Measurements from ENCODE around the gene AOPEP. TPM values are rescaled to one million over a fixed set of nuclear protein-coding genes. Genes with fewer than 3 reads are reported as not detected.

AOPEP gene
- total and polyA plus RNA-seq, 2 donors (not counting 3 experiments of a cell fraction or from before 2014, with no cell fraction given): 20.2 to 41.6 TPM

- no TSS peak for BruUV-seq (replicated peaks)
- Histone ChIP-seq H3K27ac (ENCODE audit: insufficient read depth, low read depth, low read length) (no peak overlapping the region), H3K9me1 (replicated peaks; ENCODE audit: control insufficient read depth, extremely low read depth, insufficient read depth, low read length) (no peaks in the 10 kb centered on the region), H3K4me3 (replicated peaks in 1 of 3; ENCODE audit: insufficient read depth in 1 of 3, low read depth in 1 of 3, low read length in 3 of 3) (no peak overlapping the region), H3K4me2 (ENCODE audit: insufficient read depth, low read length) (no peak overlapping the region), H3K9me3 (replicated peaks; ENCODE audit: control insufficient read depth, insufficient read depth, low read length) (no peaks in the 10 kb centered on the region), H2AFZ (ENCODE audit: low read depth, low read length) (no peak overlapping the region), H3K79me2 (ENCODE audit: control insufficient read depth, insufficient read depth, low read length) (no peaks in the 10 kb centered on the region), H3K27me3 (ENCODE audit: control insufficient read depth in 2 of 2, insufficient read depth in 2 of 2, low read length in 2 of 2) (no peaks in the 10 kb centered on the region), H3K4me1 (ENCODE audit: control insufficient read depth, extremely low read depth, insufficient read depth, low read length) (peaks cover 25% of the 10 kb centered on the region), H4K20me1 (replicated peaks; ENCODE audit: control insufficient read depth, extremely low read depth, insufficient read depth, low read length) (no peaks in the 10 kb centered on the region), H3K9ac (replicated peaks; ENCODE audit: extremely low read depth, insufficient read depth, low read length) (no peak overlapping the region), H3K36me3 (ENCODE audit: control insufficient read depth in 2 of 2, extremely low read depth in 1 of 2, insufficient read depth in 2 of 2, low read length in 2 of 2) (peaks cover 2% of the 10 kb centered on the region in 2 experiments)
- ChIA-PET POLR2A (no interaction called here), CTCF (interaction anchor here (1.0 to 1.7 kb wide), 3 partner anchors 62 to 260 kb away, joined by 3 to 4 read pairs (median 4); no protein-coding TSS in a partner anchor)
- intact Hi-C loops (cut with micrococcal nuclease) (loop anchor here (2.0 to 5.0 kb wide), 2 partner anchors 62 to 123 kb away; no protein-coding TSS in a partner anchor), dilution Hi-C loops (cut with MboI; ENCODE audit: extremely low pct_ligation_motif_present, low sequenced_read_pairs) (no loop called here)
- DNase-seq (ENCODE audit: low read depth, low spot score) (no peak), FAIRE-seq (no peak)
- TF ChIP-seq GATA2 (IDR thresholded peaks at IDR 0.05; ENCODE audit: insufficient read depth, insufficient read length, low read depth, low read length) (no peak), EZH2 (IDR thresholded peaks at IDR 0.05; ENCODE audit: borderline replicate concordance, low read depth, low read length, severe bottlenecking) (no peak), POLR2AphosphoS5 (IDR thresholded peaks at IDR 0.05; ENCODE audit: insufficient read depth, low read depth, low read length) (no peak), POLR2A (IDR thresholded peaks at IDR 0.05; ENCODE audit: low read depth, low read length) (no peak), CTCF (IDR thresholded peaks at IDR 0.05; ENCODE audit: extremely low read depth in 1 of 2, insufficient read depth in 1 of 2, low read depth in 1 of 2, low read length in 2 of 2) (no peak), MYC (IDR thresholded peaks at IDR 0.05; ENCODE audit: low read depth, low read length) (no peak), JUN (IDR thresholded peaks at IDR 0.05; ENCODE audit: borderline replicate concordance, insufficient read depth, insufficient read length, low read depth) (no peak), MAX (IDR thresholded peaks at IDR 0.05; ENCODE audit: insufficient read depth, insufficient read length) (no peak), FOS (IDR thresholded peaks at IDR 0.05; ENCODE audit: borderline replicate concordance, insufficient read depth, low read length) (no peak)
These were observed 77.8 kb downstream of the AOPEP start for GRCh38 chr9:94804316-94804715.

Data from endothelial cell of umbilical vein (primary cell).